Activated CD4-positive, alpha-beta T cell treated with anti-CD3 and anti-CD28 coated beads, Interleukin-2, amount 10 ng/mL, durations not matched to agents 24 days and 14 days (primary cell): ENCODE data around the gene ACTR8. TPM values are rescaled to one million over a fixed set of nuclear protein-coding genes. Genes with fewer than 3 reads are reported as not detected.

Experiments used
- DNase-seq: peaks from one replicate; pipeline ENCODE4 v3.0.0; 2022
- H3K27ac Mint-ChIP-seq: one replicate; pipeline ENCODE4 v1.8.0; 2022; ENCODE audit warnings: mild to moderate bottlenecking, mixed read lengths
- H3K27me3 Mint-ChIP-seq: one replicate; pipeline ENCODE4 v1.8.0; 2022; ENCODE audit warnings: mixed read lengths
- H3K36me3 Mint-ChIP-seq: one replicate; pipeline ENCODE4 v1.8.0; 2022; ENCODE audit warnings: low read depth, mild to moderate bottlenecking, mixed read lengths
- H3K4me1 Mint-ChIP-seq: one replicate; pipeline ENCODE4 v1.8.0; 2021; ENCODE audit warnings: mixed read lengths
- H3K4me3 Mint-ChIP-seq: one replicate; pipeline ENCODE4 v1.8.0; 2022; ENCODE audit warnings: mild to moderate bottlenecking, moderate library complexity, mixed read lengths
- H3K9me3 Mint-ChIP-seq: one replicate; pipeline ENCODE4 v1.8.0; 2021; ENCODE audit warnings: mixed read lengths
- intact Hi-C: fragments of 100-400 bp; cut with micrococcal nuclease; formaldehyde crosslinking; loops from one replicate; pipeline ENCODE4 v1.15.1; 2023
- total RNA-seq: library from RNA; stranded (reverse); gene quantifications from 2 replicates; pipeline ENCODE4 v1.2.3, GENCODE V29; 2022

ACTR8 gene
- total RNA-seq, 1 donor from 2014 or later: 46.7 TPM

DNA sequence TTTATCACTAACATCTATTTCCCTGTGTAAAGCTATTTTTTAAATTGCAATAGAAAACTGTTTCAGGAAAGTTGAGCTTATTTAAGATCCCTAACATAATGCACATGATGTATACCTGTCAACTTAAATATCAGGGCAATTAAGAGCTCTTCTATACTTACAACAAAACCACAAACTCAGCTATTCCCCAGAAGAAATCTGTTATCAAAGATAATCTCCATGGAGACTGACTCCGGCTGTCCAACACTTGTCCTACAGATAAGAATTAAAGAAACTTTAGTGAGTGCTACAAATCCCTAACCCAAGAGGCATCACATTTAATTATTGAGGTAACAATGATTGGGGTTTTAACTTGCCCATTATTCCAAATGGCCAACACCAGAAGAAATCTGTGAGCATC, 6.3 kb upstream of the ACTR8 start:
- Mint-ChIP-seq H3K4me3 (no peak overlapping the region), H3K27me3 (no peaks in the 10 kb centered on the region), H3K4me1 (peaks cover 48% of the 10 kb centered on the region), H3K36me3 (peaks cover 31% of the 10 kb centered on the region), H3K9me3 (peaks cover 9% of the 10 kb centered on the region), H3K27ac (no peak overlapping the region)
- intact Hi-C loops: no loop called here
- DNase-seq: no peak

DNA sequence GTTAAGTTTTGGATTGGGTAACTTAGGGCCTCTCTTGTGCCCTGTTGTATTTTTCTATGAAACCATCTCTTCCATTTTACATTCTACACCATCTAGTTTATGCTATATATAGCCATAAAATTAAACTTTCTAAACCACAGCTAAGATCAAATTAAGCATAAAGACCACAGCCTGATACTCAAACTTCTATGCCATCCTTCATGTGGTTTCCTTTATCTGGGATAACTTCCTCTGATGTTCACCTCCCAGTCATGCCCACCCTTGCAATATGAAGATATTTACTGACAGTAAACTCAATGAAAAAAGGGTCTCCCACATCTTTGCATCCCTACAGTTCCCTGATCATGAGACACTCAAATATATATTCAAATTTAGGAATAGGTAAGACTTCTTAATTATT, 5.5 kb upstream of the ACTR8 start:
- Mint-ChIP-seq H3K4me3 (no peak overlapping the region), H3K9me3 (peaks cover under 1% of the 10 kb centered on the region), H3K27me3 (no peaks in the 10 kb centered on the region), H3K36me3 (peaks cover 33% of the 10 kb centered on the region), H3K27ac (no peak overlapping the region), H3K4me1 (peaks cover 49% of the 10 kb centered on the region)
- intact Hi-C loops: no loop called here
- no peak for DNase-seq

DNA sequence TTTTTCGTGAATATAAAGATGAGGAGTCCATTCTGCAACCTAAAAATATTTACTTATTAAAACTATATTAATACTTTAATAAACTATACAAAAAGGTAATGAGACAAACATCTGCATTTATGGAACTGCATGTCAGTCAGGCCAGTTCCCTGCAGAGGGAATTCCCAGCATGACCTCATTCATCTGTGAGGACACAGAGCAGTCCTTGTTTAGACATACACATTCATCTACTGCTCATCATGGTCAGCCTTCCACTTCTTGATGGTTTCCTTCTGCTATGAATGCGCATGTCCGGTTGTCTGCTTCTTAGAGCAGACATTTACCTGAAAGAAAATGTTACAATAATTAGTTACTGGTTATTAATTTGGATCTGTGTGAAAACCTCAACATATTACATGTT, 3.3 kb upstream of the ACTR8 start:
- intact Hi-C loops: no loop called here
- Mint-ChIP-seq H3K9me3 (no peaks in the 10 kb centered on the region), H3K27me3 (no peaks in the 10 kb centered on the region), H3K36me3 (peaks cover 36% of the 10 kb centered on the region), H3K4me1 (peaks cover 49% of the 10 kb centered on the region), H3K4me3 (no peak overlapping the region), H3K27ac (no peak overlapping the region)
- no peak for DNase-seq

DNA sequence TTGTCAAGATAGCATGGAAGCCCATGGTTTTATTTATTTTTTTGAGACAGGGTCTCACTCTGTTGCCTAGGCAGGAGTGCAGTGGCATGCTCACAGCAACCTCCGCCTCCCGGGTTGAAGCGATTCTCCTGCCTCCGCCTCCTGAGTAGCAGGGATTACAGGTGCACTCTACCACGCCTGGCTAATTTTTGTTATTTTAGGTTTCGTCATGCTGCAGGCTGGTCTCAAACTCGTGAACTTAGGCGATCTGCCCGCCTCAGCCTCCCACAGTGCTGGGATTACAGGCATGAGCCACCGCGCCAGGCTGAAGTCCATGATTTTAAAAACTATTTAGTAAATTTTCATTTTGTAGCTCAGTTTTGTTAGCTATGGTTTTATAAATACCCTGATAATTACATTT, 2.7 kb upstream of the ACTR8 start:
- no peak overlapping the region for H3K27ac Mint-ChIP-seq
- no peak for DNase-seq
- H3K4me1 Mint-ChIP-seq: peaks cover 49% of the 10 kb centered on the region
- no peaks in the 10 kb centered on the region for H3K9me3 Mint-ChIP-seq
- H3K36me3 Mint-ChIP-seq: peaks cover 41% of the 10 kb centered on the region
- H3K4me3 Mint-ChIP-seq: no peak overlapping the region
- no peaks in the 10 kb centered on the region for H3K27me3 Mint-ChIP-seq
- intact Hi-C loops: no loop called here

DNA sequence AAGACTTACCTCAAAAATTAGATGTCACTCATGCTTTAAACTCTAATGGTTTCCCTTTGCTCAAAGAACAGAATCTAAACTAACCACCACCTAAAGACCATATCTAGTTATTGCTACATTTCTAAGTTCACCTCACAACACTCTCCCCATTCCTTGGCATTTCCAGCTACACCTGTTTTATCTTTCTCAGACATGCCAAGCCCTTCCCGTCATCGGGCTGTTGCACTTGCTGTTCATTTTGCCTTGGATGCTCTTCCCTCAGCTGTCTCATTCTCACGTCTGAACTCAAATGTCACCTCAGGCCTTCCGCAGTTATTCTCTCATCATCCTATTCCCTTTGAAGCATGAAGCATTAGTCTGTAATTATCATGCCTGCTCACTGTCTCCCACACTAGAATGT, 1.1 kb upstream of the ACTR8 start:
- H3K36me3 Mint-ChIP-seq: peaks cover 41% of the 10 kb centered on the region
- no peaks in the 10 kb centered on the region for H3K27me3 Mint-ChIP-seq
- intact Hi-C loops: no loop called here
- H3K9me3 Mint-ChIP-seq: no peaks in the 10 kb centered on the region
- peak overlapping the region; percentile 73 for H3K27ac Mint-ChIP-seq
- peak overlapping the region; percentile 99 for H3K4me3 Mint-ChIP-seq
- no peak for DNase-seq
- peaks cover 40% of the 10 kb centered on the region for H3K4me1 Mint-ChIP-seq

DNA sequence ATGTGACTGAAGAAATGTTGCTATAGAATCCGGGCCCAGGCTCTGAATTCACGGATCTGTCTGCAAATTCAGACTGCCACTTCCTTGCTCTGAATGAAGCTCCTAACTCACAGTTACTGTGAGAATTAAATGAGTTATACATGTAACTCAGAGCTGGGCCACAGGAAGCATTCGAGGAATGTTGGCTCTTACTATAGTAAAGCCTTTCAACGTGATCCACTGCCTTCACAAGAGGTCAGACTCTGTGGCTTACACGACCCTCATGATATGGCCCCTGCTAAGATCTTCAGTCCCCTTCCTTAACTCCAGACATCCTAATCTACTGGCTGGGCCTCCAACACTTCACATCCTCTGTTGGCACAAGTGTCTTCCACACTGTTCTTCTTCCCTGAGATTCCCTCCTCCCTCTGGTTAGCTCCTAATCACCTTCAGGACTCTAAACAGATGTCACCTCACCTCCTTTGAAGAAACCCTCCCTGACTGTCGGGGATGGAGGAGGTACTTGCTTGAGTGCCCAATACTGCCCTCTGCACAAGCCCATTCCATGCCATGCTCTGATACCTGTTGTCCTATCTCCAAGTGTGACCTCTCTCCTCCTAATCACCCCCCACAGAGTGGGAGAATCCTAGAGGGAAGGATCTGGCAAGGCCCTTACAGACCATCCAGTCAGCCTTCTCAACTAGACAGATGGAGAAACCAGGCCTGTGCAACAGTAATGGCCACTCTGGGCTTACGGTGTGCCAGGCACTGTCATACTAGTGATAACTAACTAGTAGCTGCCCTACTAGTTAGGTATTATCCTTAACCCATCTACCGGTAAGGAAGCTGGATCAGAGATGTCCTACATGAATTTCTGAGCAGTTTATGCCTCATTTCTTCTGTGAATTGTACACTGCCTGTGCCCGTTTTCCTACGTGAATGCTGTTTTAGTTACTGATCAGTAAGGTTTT, 1.3 kb downstream of the ACTR8 start:
- DNase-seq: no peak
- Mint-ChIP-seq H3K4me3 (peak overlapping the region; percentile 99), H3K9me3 (no peaks in the 10 kb centered on the region), H3K27ac (peak overlapping the region; percentile 99), H3K36me3 (peaks cover 49% of the 10 kb centered on the region), H3K4me1 (peaks cover 29% of the 10 kb centered on the region), H3K27me3 (no peaks in the 10 kb centered on the region)
- intact Hi-C loops: no loop called here

DNA sequence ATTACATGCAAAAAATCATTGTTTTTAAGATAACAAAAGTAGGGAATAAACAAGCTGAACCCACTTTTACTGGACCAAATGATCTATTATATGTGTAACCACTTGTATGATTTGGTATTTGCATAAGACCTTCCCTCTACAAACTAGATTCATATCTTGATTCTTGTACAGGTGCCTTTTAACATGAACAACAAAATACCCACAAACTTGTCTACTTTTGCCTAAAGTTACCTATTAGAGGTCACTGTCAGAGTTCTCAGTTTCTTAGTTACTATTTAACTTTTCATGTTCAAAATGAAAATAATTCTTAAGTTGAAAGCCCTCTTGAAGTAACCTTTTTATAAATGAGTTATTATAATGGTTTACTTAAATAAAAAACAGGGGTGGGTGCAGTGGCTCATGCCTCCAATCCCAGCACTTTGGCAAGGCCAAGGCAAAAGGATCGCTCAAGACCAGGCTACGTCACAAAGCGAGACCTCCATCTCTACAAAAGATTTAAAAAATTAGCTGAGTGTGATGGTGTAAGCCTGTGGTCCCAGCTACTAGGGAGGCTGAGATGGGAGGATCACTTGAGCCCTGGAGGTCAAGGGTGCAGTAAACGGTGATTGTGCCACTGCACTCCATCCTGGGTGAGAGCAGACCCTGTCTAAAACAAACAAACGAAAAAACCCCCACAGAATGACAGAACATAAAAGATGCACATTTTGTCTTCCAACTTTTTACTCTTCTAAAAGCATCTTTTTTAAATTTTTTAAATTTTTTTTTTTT, 16.0 kb downstream of the ACTR8 start:
- H3K27ac Mint-ChIP-seq: no peak overlapping the region
- H3K9me3 Mint-ChIP-seq: no peaks in the 10 kb centered on the region
- intact Hi-C loops: no loop called here
- H3K27me3 Mint-ChIP-seq: no peaks in the 10 kb centered on the region
- no peak for DNase-seq
- no peak overlapping the region for H3K4me3 Mint-ChIP-seq
- no peaks in the 10 kb centered on the region for H3K4me1 Mint-ChIP-seq
- H3K36me3 Mint-ChIP-seq: peaks cover 49% of the 10 kb centered on the region

DNA sequence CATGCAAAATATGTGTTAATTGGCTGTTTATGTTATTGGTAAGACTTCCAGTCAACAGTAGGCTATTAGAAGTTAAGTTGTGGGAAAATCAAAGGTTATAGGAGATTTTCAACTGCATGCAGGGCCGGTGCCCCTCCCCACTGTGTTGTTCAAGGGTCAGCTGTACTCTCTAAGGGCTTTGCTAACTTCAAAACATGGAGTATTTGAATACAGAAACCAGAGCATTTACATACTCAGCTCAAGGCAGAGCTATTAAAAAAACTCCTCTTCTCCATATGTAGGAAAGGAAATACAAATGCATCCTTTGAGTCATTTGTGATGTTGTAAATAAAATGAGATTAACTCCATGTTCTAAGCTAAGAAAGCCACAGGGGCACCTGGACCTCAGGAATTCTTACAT, 18.8 kb downstream of the ACTR8 start:
- Mint-ChIP-seq H3K9me3 (no peaks in the 10 kb centered on the region), H3K36me3 (peaks cover 34% of the 10 kb centered on the region), H3K4me3 (no peak overlapping the region), H3K27ac (no peak overlapping the region), H3K27me3 (no peaks in the 10 kb centered on the region), H3K4me1 (no peaks in the 10 kb centered on the region)
- intact Hi-C loops: no loop called here
- DNase-seq: no peak

DNA sequence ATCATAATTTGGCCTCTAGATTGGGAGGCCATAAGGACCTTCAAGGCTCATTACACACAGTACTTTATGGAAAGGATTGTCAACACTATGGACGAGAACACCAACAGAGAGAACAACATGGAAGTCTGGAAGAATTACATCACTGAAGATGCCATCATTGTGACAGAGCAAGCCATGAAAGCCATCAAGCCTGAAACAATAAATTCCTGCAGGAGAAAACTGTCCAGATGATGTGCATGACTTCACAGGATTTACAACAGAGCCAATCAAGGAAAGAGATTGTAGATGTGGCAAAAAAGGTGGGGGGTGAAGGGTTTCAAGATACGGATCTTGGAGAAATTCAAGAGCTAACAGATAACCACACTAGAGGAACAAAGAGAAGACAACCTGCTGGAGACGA, 19.7 kb downstream of the ACTR8 start:
- no peak overlapping the region for H3K27ac Mint-ChIP-seq
- no peak overlapping the region for H3K4me3 Mint-ChIP-seq
- no peaks in the 10 kb centered on the region for H3K9me3 Mint-ChIP-seq
- H3K36me3 Mint-ChIP-seq: peaks cover 28% of the 10 kb centered on the region
- H3K27me3 Mint-ChIP-seq: no peaks in the 10 kb centered on the region
- intact Hi-C loops: no loop called here
- DNase-seq: no peak
- no peaks in the 10 kb centered on the region for H3K4me1 Mint-ChIP-seq

DNA sequence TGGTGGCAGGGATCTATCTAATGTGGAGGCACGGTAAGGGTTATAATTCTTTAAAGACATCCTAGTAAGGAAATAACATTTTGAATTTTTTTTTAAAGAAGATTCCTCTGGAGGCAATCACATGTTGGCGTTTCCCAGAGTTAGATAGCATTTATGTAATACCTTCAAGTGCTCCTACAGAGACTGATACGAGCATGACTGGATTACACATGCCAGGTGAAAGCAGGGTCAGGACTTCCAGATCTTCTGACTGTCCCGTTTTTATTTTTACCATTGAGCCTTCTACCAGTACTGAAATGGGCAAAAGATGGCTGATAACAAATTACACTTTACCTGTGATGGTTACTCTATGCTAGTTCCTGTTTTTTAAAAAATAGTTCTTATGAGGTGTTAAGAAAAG, 21.8 kb downstream of the ACTR8 start:
- H3K4me1 Mint-ChIP-seq: no peaks in the 10 kb centered on the region
- intact Hi-C loops: no loop called here
- no peak overlapping the region for H3K4me3 Mint-ChIP-seq
- no peaks in the 10 kb centered on the region for H3K9me3 Mint-ChIP-seq
- H3K27ac Mint-ChIP-seq: no peak overlapping the region
- no peaks in the 10 kb centered on the region for H3K27me3 Mint-ChIP-seq
- H3K36me3 Mint-ChIP-seq: peaks cover 24% of the 10 kb centered on the region
- DNase-seq: no peak

DNA sequence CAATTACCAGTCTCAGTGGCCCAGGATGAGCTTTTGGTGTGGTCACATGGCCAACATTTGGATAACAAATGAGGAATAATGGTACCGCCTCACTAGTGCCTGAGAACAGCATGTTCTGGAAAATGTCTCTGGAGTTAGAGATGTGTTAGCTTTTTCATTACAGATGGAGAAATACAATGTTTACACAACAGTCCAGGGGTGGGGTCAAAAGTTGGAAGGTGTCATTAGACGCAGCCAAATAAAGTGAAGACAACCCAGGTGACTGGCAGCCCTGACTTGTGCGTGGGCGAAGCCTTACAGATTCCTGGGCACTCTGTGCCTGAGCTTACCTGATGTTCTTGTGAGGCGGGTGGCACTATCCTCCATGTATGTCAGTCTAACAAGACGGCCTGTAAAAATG, 22.8 kb downstream of the ACTR8 start:
- H3K4me1 Mint-ChIP-seq: no peaks in the 10 kb centered on the region
- no peaks in the 10 kb centered on the region for H3K9me3 Mint-ChIP-seq
- H3K27me3 Mint-ChIP-seq: no peaks in the 10 kb centered on the region
- H3K4me3 Mint-ChIP-seq: no peak overlapping the region
- H3K36me3 Mint-ChIP-seq: peaks cover 20% of the 10 kb centered on the region
- intact Hi-C loops: no loop called here
- no peak overlapping the region for H3K27ac Mint-ChIP-seq
- no peak for DNase-seq

DNA sequence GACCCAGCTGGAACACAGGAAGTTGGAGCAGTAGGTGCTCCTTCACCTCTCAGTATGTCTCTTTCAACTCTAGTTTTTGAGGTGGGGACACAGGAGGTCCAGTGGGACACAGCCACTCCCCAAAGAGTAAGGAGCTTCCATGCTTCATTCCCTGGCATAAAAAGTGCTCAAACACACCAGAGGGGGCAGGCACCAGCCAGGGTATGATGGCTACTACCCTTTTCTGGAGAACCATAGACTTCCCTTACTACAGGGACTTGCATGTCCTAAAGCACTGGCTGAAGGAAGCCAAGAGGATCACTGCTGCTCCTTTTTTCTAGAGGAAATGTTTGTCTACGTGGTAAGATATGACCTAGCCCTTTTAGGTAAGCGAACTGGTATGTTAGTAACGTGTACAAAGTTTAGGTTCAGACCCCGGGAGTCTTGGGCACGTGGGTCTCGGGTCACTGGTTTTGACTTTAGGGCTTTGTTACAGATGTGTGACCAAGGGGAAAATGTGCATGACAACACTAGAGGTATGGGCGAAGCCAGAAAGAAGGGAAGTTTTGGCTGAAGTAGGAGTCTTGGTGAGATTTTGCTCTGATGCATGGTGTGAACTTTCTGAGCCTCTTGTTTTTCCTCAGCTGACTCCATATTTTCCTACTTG, 23.7 kb downstream of the ACTR8 start:
- Mint-ChIP-seq H3K27ac (no peak overlapping the region), H3K27me3 (no peaks in the 10 kb centered on the region), H3K9me3 (no peaks in the 10 kb centered on the region), H3K4me3 (no peak overlapping the region), H3K36me3 (peaks cover 20% of the 10 kb centered on the region), H3K4me1 (no peaks in the 10 kb centered on the region)
- intact Hi-C loops: no loop called here
- no peak for DNase-seq

DNA sequence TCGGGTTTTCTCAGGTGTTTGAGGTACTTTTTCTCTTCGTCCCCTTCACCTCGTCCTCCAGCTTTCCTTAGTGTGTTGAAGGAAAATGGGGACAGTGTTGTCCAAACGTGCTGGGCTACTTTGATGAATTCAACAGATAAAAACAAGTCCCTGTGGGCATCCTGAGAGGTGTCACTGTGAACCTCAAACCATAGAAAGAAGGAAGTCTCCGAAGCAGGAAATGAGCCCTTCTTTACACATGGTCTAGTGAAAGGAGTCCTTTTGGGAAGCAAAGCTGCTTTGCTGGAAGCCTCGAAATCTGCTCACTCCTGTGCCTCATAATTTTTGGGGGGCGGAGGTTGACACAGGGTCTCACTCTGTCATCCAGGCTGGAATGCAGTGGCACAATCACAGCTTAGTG, 25.0 kb downstream of the ACTR8 start:
- no peak overlapping the region for H3K4me3 Mint-ChIP-seq
- H3K27ac Mint-ChIP-seq: no peak overlapping the region
- peaks cover 12% of the 10 kb centered on the region for H3K36me3 Mint-ChIP-seq
- intact Hi-C loops: no loop called here
- H3K27me3 Mint-ChIP-seq: no peaks in the 10 kb centered on the region
- no peak for DNase-seq
- no peaks in the 10 kb centered on the region for H3K9me3 Mint-ChIP-seq
- H3K4me1 Mint-ChIP-seq: no peaks in the 10 kb centered on the region

DNA sequence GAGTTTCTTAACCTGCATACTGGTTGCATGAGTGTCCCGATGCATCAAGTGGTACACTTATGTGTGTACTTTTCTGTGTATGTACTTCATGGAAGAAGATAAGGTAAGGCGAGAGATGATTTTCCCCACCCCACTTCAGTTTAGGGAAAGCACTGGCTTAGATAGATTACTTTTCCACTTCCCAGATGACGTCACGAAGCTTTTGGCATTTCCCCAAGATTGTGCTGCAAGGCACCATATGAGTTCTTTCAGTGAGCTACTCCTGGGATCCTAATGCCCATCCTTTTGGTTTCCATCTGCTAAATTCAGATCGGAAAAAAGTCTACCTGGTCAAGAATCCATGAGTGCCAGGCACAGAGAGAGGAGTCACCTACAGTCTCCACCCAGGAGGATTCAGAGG, 31.1 kb downstream of the ACTR8 start:
- intact Hi-C loops: no loop called here
- H3K27ac Mint-ChIP-seq: no peak overlapping the region
- no peaks in the 10 kb centered on the region for H3K36me3 Mint-ChIP-seq
- peaks cover 2% of the 10 kb centered on the region for H3K4me1 Mint-ChIP-seq
- DNase-seq: no peak
- no peak overlapping the region for H3K4me3 Mint-ChIP-seq
- peaks cover 34% of the 10 kb centered on the region for H3K27me3 Mint-ChIP-seq
- H3K9me3 Mint-ChIP-seq: no peaks in the 10 kb centered on the region
